ENCODE results near the gene EPYC. TPM values are rescaled to one million over a fixed set of nuclear protein-coding genes. Genes with fewer than 3 reads are reported as not detected.

Gene EPYC
- total RNA-seq, 1 donor from 2014 or later = not detected

- DNase-seq (ENCODE audit: low read depth) = no peak
- no peak overlapping the region for H3K4me3 ChIP-seq (ENCODE audit: low read depth, low read length)
- no peak for TF ChIP-seq CTCF (conservative IDR thresholded peaks at IDR 0.05; ENCODE audit: low read depth, low read length)
Observed at GRCh38 chr12:91017043-91017442, 12.3 kb upstream of the EPYC start.

- no peak for DNase-seq (ENCODE audit: low read depth)
- TF ChIP-seq CTCF (conservative IDR thresholded peaks at IDR 0.05; ENCODE audit: low read depth, low read length) = no peak
- no peak overlapping the region for H3K4me3 ChIP-seq (ENCODE audit: low read depth, low read length)
Observed at GRCh38 chr12:91009319-91009950, 4.7 kb upstream of the EPYC start.

GRCh38 chr12:91007531-91008290 is 2.9 kb upstream of the EPYC start:
- no peak overlapping the region for H3K4me3 ChIP-seq (ENCODE audit: low read depth, low read length)
- TF ChIP-seq CTCF (conservative IDR thresholded peaks at IDR 0.05; ENCODE audit: low read depth, low read length) = no peak
- DNase-seq (ENCODE audit: low read depth) = no peak

DNA sequence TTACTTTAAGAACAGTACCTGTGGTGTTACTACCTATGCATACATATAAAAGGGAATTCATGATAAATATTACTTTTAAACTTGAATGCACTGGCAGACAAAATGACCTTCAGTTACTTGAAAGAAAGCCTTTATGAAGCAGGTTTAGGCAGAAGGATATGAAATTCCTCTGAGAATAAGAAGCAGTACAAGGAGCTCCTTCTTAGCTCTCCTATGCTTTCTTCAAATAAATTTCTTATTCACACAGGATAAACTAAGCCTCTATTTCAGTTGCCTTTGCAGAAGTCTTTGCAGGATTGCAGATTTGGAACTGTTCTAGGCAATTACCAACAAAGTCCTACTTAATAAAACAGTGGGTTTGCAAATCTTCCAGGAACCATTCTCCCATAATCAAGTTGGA is 1.0 kb downstream of the EPYC start:
- H3K4me3 ChIP-seq (ENCODE audit: low read depth, low read length) = no peak overlapping the region
- DNase-seq (ENCODE audit: low read depth) = no peak
- TF ChIP-seq CTCF (conservative IDR thresholded peaks at IDR 0.05; ENCODE audit: low read depth, low read length) = no peak

DNA sequence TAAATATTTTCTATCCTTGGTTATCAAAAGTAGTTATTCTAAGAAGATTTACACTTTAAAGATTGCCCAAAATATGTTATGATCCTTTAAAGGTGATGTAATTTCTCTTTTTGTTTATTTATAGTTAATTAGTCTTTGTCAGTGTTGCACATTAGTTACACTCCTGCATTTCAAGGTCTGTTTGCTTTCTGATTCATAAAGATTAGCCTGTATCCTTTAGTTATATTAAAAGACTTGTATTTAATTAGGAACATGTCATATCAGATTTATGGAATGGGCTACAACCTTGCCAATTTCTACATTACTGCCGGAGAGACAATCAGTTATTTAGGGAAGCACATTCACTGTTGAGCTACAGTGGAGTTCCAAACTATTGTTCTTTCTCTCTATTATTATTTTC is 3.5 kb downstream of the EPYC start:
- H3K4me3 ChIP-seq (ENCODE audit: low read depth, low read length) = no peak overlapping the region
- no peak for DNase-seq (ENCODE audit: low read depth)
- no peak for TF ChIP-seq CTCF (conservative IDR thresholded peaks at IDR 0.05; ENCODE audit: low read depth, low read length)

GRCh38 chr12:90999966-91000365 is 4.8 kb downstream of the EPYC start:
- no peak for DNase-seq (ENCODE audit: low read depth)
- no peak for TF ChIP-seq CTCF (conservative IDR thresholded peaks at IDR 0.05; ENCODE audit: low read depth, low read length)
- no peak overlapping the region for H3K4me3 ChIP-seq (ENCODE audit: low read depth, low read length)

DNA sequence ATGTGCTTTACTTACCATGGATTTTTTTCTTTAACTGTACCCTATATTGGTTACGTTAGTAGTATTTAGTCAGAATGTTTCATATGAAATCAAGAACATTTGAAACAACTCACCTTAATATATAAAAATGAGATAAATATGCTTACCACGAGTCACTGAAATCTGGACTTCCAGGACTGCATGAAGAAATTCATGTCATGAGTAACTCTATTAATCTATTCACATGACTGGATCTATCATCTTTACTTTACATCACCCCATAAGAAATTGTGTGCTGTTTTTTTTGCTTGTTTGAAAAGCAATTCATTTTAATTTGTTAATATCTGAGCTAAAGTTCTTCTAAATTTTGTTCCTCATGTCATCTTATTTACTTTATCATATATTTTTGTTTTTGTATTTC is 5.2 kb downstream of the EPYC start:
- DNase-seq (ENCODE audit: low read depth) = no peak
- no peak for TF ChIP-seq CTCF (conservative IDR thresholded peaks at IDR 0.05; ENCODE audit: low read depth, low read length)
- no peak overlapping the region for H3K4me3 ChIP-seq (ENCODE audit: low read depth, low read length)
